OCI-LY3 (cell line): ENCODE measurements around the gene GABRR2.

ENCODE experiments used
- H2AFZ ChIP-seq: fragments of 200-600, 300-600 bp; shearing (Covaris generic); 2 replicates; pipeline ENCODE4 v1.6.0; 2014; ENCODE audit warnings: antibody characterized with exemption, low read depth, low read length
- H3K27ac ChIP-seq: fragments of 200-600, 300-600 bp; sonication (generic); 2 replicates; pipeline ENCODE4 v1.5.1; 2014; ENCODE audit warnings: mild to moderate bottlenecking, low read length, moderate library complexity, mixed read lengths
- H3K27me3 ChIP-seq: fragments of 200-600, 300-600 bp; sonication (generic); 2 replicates; pipeline ENCODE4 v1.6.1; 2014; ENCODE audit warnings: low read depth, low read length, mixed read lengths
- H3K36me3 ChIP-seq: fragments of 200-600, 300-600 bp; sonication (generic); replicated peaks from 2 replicates; pipeline ENCODE3; 2014; ENCODE audit warnings: low read depth, low read length, mixed read lengths
- H3K4me1 ChIP-seq: fragments of 300-600, 200-600 bp; sonication (generic); 2 replicates; pipeline ENCODE4 v1.6.1; 2014; ENCODE audit warnings: low read length, mixed read lengths
- H3K4me2 ChIP-seq: fragments of 200-600, 300-600 bp; sonication (generic); 2 replicates; pipeline ENCODE4 v1.6.1; 2014; ENCODE audit warnings: low read length, mixed read lengths
- H3K4me3 ChIP-seq: fragments of 300-600, 200-600 bp; sonication (generic); 2 replicates; pipeline ENCODE4 v1.5.1; 2014; ENCODE audit warnings: antibody characterized with exemption, mild to moderate bottlenecking, low read length, moderate library complexity
- H3K79me2 ChIP-seq: fragments of 300-600, 200-600 bp; shearing (Covaris generic); 2 replicates; pipeline ENCODE4 v1.6.1; 2014; ENCODE audit warnings: mild to moderate bottlenecking, low read length, mixed read lengths
- H3K9ac ChIP-seq: fragments of 300-600, 200-600 bp; shearing (Covaris generic); 2 replicates; pipeline ENCODE4 v1.6.0; 2014; ENCODE audit warnings: mild to moderate bottlenecking, low read length, moderate library complexity
- H3K9me3 ChIP-seq: fragments of 200-600, 300-600 bp; shearing (Covaris generic); 2 replicates; pipeline ENCODE4 v1.6.1; 2014; ENCODE audit warnings: low read length, mixed read lengths; ENCODE audit not compliant: insufficient read depth
- H4K20me1 ChIP-seq: fragments of 200-600, 300-600 bp; sonication (generic); 2 replicates; pipeline ENCODE4 v1.6.1; 2016; ENCODE audit warnings: low read length, mixed read lengths; ENCODE audit not compliant: insufficient read depth
- CTCF ChIP-seq: fragments of 200-600, 300-600 bp; sonication (generic); IDR thresholded peaks from 2 replicates; pipeline ENCODE4 v1.5.1; 2014; ENCODE audit warnings: antibody characterized with exemption, low read length, low read depth
- EZH2phosphoT487 ChIP-seq: fragments of 200-600 bp; shearing (Covaris generic); IDR thresholded peaks from 2 replicates; pipeline ENCODE4 v1.6.1; 2018; ENCODE audit warnings: antibody characterized with exemption, mixed run types, low read depth

GABRR2 gene

GRCh38 chr6:89250239-89250638 lies 64.9 kb downstream of the GABRR2 start:
- Histone ChIP-seq H3K4me1 (no peaks in the 10 kb centered on the region), H3K4me3 (no peak overlapping the region), H3K27ac (no peak overlapping the region), H3K36me3 (no peaks in the 10 kb centered on the region), H2AFZ (no peak overlapping the region), H3K27me3 (no peaks in the 10 kb centered on the region), H3K79me2 (no peaks in the 10 kb centered on the region), H3K9me3 (no peaks in the 10 kb centered on the region), H3K4me2 (no peak overlapping the region), H4K20me1 (no peaks in the 10 kb centered on the region), H3K9ac (no peak overlapping the region)
- TF ChIP-seq CTCF (no peak), EZH2phosphoT487 (no peak)

- Histone ChIP-seq H3K27me3 (no peaks in the 10 kb centered on the region), H3K36me3 (no peaks in the 10 kb centered on the region), H2AFZ (no peak overlapping the region), H3K27ac (no peak overlapping the region), H3K4me3 (no peak overlapping the region), H3K4me2 (no peak overlapping the region), H4K20me1 (no peaks in the 10 kb centered on the region), H3K9me3 (no peaks in the 10 kb centered on the region), H3K9ac (no peak overlapping the region), H3K4me1 (0 out of 2 replicates have a peak, but pooled peaks cover 4% of the 10 kb centered on the region), H3K79me2 (no peaks in the 10 kb centered on the region)
- TF ChIP-seq CTCF (no peak), EZH2phosphoT487 (no peak)
Measured at GRCh38 chr6:89244241-89244985, 70.7 kb downstream of the GABRR2 start.

DNA sequence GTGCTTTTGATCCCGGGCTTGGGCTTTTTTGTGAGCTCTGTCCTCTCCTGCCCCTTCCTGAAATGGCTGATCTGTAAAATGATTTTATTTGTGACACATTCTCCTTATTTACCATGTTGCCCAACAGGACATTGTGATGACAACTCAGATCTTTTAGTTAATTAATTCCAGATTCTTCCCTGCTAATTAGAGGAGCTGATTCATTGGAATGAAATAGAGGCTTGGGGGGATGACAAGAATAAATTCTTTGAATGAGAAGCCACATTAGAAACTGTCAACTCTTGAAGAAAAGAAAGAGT lies 71.8 kb downstream of the GABRR2 start:
- no peak overlapping the region for H2AFZ ChIP-seq
- no peaks in the 10 kb centered on the region for H4K20me1 ChIP-seq
- no peaks in the 10 kb centered on the region for H3K9me3 ChIP-seq
- H3K79me2 ChIP-seq: no peaks in the 10 kb centered on the region
- 0 out of 2 replicates have a peak, but pooled peaks cover 4% of the 10 kb centered on the region for H3K4me1 ChIP-seq
- H3K27me3 ChIP-seq: no peaks in the 10 kb centered on the region
- no peak overlapping the region for H3K4me2 ChIP-seq
- H3K27ac ChIP-seq: no peak overlapping the region
- TF ChIP-seq EZH2phosphoT487 (no peak), CTCF (no peak)
- H3K9ac ChIP-seq: no peak overlapping the region
- no peak overlapping the region for H3K4me3 ChIP-seq
- no peaks in the 10 kb centered on the region for H3K36me3 ChIP-seq

DNA sequence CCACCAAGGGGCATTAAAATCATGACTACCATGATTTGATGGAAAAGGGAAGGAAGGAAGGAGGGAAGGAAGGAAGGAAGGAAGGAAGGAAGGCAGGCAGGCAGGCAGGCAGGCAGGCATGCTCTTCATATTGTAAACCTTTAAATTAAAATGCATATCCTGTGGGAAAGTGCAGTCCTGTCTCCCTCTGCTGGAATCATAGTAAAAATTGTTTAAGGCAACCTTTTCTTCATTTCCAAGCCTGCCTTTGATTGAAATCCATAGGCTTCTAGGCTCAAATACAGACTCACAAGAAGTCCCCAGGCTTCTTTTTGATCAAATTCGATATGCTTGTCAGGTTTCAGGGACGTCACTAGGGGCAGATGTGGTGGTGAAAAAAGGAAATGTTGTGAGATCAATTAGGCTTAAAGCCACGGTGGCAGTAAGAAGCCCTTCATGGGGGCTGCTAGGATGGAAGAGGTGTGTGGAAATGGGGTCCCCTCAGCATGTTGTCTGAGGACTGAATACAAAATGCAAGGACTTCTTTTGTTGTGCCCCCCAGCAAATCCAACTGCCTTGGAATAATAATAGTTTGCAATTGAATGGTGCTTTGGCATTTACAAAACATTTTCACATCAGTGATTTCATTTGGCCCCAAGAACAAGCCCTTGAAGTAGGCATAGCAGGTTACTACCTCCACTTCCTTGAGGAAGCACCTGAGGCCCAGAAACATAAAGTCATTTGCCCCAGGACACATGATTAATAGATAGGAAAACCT lies 72.3 kb downstream of the GABRR2 start:
- Histone ChIP-seq H3K4me1 (0 out of 2 replicates have a peak, but pooled peaks cover 4% of the 10 kb centered on the region), H3K79me2 (no peaks in the 10 kb centered on the region), H3K4me3 (no peak overlapping the region), H3K4me2 (peak overlapping the region; percentile 7; the same call in 1 of the 2 replicates), H4K20me1 (no peaks in the 10 kb centered on the region), H3K27me3 (no peaks in the 10 kb centered on the region), H3K9ac (no peak overlapping the region), H2AFZ (no peak overlapping the region), H3K27ac (no peak overlapping the region), H3K9me3 (no peaks in the 10 kb centered on the region), H3K36me3 (no peaks in the 10 kb centered on the region)
- no peak for TF ChIP-seq EZH2phosphoT487
- peak; percentile 28; the same call in 1 of the 2 replicates for TF ChIP-seq CTCF
